GM19351 (cell line): ENCODE results near the gene TMOD2.

ENCODE experiments used
- ATAC-seq: cut with Tn5 transposase; IDR thresholded peaks from one replicate; pipeline ENCODE4 v1.9.1; 2021; ENCODE audit warnings: mild to moderate bottlenecking, moderate library complexity; ENCODE audit not compliant: unreplicated experiment

Gene TMOD2

GRCh38 chr15:51750792-51751696, at the start of gene TMOD2:
Gene TMOD2 (plus strand): TSS chr15:51751597. CDS start chr15:51766442, 14,845 bp downstream.
- peak; percentile 73 for ATAC-seq

DNA sequence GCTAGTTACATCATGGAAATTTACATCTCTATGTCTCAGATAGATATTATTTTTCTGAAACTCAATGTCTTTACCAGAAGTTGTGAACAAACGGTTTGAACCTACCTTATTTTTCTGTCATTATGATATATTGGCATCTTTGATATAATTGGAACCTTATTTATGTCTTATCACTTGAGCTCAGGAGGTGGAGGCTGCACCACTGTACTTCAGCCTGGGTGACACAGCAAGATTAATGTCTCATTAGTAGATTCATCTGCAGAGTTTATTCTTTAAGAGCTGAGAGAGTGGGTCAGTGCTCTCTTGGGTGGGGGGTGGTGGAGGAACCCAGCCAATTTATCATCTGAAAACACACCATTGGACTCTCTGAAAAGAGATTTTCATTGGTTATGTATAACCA, 48.7 kb upstream of the TMOD2 start:
- no peak for ATAC-seq

DNA sequence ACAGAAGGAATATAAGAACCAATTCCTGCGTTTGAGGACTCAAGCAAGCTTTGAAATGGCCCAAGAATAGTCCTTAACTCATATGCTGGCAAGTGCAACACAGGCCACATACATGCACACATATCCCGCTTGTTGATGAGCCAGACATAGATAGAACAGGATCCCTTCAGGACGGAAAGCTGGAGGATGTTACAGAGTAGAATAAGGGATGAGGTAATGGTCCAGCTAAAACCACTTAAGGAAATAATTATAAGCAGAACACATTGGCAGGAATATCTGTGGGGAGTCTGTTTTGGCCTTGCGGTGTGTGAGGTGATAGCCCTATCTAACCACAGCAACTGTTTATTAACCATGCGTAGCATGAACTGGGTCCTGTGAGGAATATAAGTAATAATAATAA, 45.1 kb upstream of the TMOD2 start:
- ATAC-seq = no peak

- no peak for ATAC-seq
Measured at GRCh38 chr15:51706926-51707608, 44.3 kb upstream of the TMOD2 start.

GRCh38 chr15:51708013-51708412, 43.4 kb upstream of the TMOD2 start:
- no peak for ATAC-seq

- no peak for ATAC-seq
Measured at GRCh38 chr15:51709031-51709430, 42.4 kb upstream of the TMOD2 start.

DNA sequence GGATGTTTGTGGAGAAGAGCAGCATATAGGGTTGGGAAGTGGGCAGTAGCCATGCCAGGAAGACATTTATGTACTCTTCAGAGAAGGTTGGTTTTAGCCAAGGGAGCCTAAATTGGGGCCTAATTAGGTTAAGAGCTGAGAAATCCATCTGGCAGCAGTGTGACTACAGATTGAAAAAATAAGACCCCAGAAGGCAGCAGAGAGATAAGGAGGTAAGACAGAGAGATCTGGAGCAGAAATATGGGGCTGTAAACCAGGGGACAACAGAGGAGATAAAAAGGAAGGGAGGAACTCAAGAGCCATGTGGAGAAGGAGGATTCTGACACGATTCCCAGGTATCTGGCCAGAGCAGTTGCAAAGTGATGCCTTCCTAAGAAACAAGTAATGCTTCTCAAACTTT, 37.2 kb upstream of the TMOD2 start:
- no peak for ATAC-seq

GRCh38 chr15:51714911-51715310, 36.5 kb upstream of the TMOD2 start:
- ATAC-seq = no peak

GRCh38 chr15:51718219-51718618, 33.2 kb upstream of the TMOD2 start:
- ATAC-seq = no peak

DNA sequence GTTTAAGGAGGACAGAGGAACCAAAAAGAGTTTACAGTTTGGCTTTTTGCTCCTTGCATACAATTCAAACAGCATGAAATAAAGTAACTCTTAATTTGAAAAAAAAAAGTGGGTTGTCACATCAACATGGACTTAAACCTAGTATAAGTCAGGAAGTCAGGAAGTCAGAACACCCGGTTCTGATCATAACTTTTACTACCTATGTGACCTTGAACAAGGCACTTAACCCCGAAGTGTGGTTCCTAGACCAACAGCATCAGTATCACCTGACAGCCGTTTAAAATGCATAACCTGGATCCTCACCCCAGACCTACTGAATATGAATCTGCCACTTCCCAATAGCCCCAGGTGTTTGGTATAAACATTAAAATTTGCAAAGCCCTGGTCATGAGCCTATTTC, 32.7 kb upstream of the TMOD2 start:
- no peak for ATAC-seq

DNA sequence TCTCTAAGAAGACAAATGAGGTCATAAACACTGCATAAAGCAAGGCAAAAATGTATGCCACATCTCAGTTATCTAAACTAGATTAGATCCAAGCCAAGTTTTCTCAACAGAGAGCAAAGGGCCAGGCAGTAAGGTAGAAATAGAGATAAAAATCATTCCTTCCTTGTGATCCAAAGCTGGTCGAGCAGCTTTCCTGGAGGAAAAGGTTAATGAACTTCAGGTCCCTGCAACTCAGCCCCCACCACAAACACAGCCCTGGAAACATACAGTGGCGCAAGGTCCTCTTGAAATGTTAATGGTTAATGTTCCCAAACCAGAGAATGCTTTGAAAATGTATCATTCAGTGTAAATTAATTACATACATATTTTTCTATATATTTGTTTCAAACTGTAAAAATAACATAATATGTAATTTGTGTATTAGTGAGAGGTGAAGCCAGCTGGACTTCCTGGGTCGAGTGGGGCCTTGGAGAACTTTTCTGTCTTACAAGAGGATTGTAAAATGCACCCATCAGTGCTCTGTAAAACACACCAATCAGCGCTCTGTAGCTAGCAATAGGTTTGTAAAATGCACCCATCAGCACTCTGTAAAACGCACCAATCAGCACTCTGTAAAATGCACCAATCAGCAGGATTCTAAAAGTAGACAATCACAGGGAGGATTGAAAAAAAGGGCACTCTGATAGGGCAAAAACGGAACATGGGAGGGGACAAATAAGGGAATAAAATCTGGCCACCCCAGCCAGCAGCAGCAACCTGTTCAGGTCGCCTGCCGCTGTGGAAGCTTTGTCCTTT, 31.0 kb upstream of the TMOD2 start:
- no peak for ATAC-seq

GRCh38 chr15:51721199-51721960, 30.0 kb upstream of the TMOD2 start:
- ATAC-seq = no peak

GRCh38 chr15:51724199-51724598, 27.2 kb upstream of the TMOD2 start:
- ATAC-seq = no peak

- no peak for ATAC-seq
Measured at GRCh38 chr15:51724673-51725072, 26.7 kb upstream of the TMOD2 start.

DNA sequence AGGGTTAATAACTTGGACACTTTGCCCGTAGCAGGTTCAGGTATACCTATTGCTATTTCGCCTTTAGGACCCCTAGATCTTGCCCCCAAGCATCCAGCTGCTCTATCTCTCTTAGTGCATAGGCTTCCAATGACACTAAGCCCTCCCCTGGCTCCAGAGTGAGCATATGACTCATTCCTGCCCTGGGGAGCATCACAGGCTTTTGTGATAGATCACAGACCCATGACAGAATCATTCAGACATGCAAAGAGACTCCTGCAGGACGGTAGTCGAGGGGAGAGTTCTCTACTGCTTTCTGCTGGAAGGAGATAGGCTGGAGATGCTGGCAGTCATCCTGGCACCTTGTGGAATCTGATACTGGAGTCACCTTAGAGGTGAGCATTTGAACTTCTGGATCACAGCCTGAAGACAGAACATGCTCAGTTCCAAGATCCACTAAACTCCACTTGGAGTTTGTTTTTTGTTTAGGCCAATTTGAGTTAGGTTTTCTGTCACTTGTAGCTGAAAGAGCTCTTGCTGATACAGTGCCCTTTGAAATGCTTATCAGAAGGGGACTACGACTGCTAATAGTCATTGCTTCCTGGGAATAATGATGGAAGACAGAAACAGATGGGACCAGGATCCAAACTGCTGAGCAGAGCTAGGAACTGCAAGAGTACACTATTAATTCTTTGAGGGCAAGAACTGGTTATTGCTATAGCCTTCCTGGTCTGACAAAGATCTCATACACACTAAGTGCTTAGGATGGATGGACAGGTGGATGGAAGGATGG, 24.9 kb upstream of the TMOD2 start:
- peak; percentile 89 for ATAC-seq

- ATAC-seq = no peak
Measured at GRCh38 chr15:51727141-51727897, 24.1 kb upstream of the TMOD2 start.

GRCh38 chr15:51731549-51732267, 19.7 kb upstream of the TMOD2 start:
- ATAC-seq = peak; percentile 62

GRCh38 chr15:51732646-51733045, 18.8 kb upstream of the TMOD2 start:
- no peak for ATAC-seq
